LNCAP (cell line): ENCODE data around the gene ATXN2L.

Experiments used
- TF ChIP-seq, protein P1 (sequence below): fragments of 450-650 bp; IDR thresholded peaks from 2 replicates; pipeline ENCODE4 v1.5.1; 2017; ENCODE audit warnings: mild to moderate bottlenecking

ATXN2L gene

DNA sequence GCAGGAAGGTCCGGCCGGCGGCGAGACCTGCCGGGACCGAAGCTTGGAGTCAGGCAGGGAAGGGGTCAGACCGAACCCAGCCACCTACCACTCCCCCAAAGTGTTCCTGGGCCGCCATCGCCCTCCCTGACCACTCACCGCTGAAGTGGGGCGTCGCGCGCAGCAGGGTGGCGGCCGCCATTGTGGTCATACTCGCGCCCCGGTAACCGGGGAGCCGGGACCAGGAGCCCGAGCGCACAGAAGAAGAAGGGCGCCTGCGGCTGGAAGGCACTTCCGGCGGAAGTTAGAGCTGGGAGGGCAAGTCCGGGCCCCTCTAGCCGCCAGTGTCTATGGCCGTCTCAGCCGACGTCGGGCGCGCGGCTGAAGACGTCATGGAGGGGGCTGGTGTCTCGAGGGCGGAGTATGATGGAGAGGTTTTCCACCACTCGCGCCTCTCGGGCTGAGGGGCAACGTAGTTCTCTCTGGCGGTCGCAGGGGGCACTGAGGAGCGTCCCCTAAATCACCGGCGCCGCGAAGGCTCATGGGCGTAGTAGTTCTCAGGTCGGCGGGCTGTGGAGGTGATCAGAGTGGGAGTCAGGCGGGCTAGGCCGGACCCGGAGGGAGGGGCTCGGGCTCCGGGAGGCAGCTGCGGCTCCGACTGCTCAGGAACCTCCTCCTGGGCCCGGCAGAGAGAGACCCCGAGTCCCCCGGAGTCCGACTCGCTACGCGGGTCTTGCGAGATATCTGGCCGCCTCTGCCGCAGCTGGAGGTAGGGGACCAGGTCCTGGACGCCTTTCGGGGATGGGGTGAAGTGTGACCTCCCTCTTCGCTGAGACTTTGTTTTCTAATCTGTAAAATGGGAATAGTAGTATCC lies 23.5 kb downstream of the ATXN2L start, which contains the start of gene TUFM:
TSS of gene TUFM (minus strand) at position 269 of the 853 bp plus-strand sequence. CDS start at position 190, 79 bp downstream.
- TF ChIP-seq, protein P1, sequence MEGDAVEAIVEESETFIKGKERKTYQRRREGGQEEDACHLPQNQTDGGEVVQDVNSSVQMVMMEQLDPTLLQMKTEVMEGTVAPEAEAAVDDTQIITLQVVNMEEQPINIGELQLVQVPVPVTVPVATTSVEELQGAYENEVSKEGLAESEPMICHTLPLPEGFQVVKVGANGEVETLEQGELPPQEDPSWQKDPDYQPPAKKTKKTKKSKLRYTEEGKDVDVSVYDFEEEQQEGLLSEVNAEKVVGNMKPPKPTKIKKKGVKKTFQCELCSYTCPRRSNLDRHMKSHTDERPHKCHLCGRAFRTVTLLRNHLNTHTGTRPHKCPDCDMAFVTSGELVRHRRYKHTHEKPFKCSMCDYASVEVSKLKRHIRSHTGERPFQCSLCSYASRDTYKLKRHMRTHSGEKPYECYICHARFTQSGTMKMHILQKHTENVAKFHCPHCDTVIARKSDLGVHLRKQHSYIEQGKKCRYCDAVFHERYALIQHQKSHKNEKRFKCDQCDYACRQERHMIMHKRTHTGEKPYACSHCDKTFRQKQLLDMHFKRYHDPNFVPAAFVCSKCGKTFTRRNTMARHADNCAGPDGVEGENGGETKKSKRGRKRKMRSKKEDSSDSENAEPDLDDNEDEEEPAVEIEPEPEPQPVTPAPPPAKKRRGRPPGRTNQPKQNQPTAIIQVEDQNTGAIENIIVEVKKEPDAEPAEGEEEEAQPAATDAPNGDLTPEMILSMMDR: peak; percentile 46

DNA sequence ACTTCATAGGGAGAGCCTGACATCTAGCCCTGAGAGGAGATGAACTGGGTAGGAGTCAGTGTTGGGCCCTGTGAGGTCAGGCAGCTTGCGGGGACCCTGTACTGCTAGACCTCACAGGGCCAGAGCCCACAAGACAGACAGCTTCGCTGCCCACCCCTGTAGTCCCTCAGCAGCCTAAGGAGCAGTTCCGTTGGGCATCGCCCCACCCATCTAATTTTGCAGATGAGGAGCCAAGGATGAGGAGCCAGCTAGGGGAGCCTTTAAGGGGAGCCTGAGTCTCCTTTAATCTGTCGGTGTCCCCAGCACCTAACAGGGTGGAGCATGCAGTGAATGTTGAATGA lies 24.1 kb downstream of the ATXN2L start:
- TF ChIP-seq, protein P1: no peak

DNA sequence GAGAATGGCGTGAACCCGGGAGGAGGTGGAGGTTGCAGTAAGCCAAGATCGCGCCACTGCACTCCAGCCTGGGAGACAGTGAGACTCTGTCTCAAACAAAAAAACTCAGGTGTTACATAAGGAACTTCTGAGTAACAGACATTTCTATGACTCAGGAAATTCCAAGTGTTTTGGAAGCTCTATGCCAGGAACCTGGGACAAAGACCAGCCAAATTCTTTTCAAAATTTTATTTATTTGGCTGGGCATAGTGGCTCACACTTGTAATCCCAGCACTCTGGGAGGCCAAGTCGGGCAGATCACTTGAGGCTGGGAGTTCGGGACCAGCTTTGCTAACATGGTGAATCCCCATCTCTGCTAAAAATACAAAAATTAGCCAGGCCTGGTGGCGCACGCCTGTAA lies 35.6 kb downstream of the ATXN2L start:
- TF ChIP-seq, protein P1: no peak

DNA sequence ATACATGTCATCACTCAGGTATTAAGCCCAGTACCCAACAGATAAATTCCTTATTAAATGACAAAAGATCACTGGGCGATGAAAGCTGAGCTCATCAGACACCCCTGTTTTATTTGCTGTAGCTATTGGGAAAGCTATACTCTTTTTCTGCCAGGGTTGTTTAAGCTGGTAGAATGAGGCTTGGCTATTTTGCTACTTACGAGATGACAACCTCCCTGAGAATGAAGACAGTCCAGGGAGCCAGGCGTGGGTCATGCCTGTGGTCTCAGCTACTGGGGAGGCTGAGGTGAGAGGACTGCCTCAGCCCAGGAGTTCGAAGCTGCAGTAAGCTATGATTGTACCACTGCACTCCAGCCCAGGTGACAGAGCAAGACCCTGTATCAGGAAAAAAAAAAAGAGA lies 36.5 kb downstream of the ATXN2L start:
- TF ChIP-seq, protein P1: no peak

DNA sequence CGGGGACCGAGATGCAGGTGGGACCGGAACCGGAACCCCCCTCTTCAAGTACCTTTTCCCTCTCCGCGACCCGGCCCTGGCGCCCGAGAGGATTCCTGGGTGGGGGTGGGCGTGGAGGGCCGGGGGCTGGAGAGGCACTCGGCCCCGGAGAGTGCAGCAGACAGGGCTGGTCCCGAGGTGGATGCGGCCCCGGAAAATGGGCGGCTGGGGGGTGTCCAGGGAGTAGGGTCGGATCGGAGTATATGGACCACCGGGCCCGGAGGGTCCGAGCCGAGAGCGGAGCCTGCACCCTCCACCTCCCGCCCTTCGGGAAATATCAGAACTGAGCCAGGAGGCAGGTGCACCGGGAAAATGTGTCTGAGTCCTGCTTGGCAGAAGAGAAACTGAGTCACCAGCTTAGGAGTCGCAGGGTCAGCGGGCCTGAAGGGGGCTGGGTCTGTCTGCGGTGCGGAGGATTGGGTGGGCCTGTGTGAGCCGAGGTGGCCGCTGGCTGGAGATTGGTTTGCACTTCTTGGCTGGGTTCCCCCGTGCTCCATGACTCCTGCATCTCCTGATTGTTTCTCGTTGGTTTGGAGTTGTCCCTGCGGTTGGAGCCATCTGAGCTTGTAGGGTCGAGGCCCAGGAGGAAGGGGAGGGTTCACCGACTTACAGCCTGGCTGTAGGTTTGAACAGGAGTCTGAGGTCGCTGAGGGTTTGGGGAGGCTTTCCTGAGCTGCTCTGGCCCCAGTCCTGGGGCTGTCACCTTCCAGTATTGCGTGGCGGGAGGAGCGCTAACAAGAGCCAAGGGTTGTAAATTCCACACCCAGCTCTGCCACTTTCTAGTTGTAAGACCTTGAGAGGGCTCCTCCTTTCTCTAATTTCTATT lies 41.4 kb downstream of the ATXN2L start:
- TF ChIP-seq, protein P1: no peak

DNA sequence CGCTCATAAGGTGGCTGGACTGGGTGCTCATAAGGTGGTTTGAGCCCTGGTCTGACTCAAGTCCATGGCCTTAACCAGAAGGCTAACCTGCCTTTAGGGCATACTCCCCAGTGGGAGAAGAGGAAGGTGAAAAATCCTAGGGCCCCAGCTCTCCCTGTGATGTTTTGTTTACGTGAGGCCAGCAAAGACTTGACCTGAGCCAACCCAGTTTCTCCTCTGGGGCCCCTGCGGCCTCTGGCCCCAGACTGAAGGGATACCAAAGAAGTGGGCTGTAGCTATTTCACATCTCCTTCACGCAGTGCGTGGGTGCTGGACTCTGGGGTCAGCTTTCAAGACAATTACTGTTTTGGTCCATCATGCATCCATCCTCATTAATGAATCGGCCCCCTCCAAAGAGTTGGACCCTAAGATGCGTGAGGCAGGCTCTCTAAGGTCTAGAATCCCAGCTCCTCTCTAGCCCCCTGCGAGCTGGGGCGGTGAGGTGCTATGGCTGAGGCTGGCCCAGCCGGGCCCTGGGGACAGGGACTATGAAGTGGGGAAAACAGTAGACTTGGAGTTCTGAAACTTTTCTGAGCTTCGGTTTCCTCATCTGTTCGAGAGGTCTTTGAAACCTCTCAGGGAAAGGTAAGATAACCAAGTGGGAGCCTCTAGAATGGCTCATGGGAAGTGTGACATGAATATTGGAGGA lies 42.3 kb downstream of the ATXN2L start:
- TF ChIP-seq, protein P1: no peak

DNA sequence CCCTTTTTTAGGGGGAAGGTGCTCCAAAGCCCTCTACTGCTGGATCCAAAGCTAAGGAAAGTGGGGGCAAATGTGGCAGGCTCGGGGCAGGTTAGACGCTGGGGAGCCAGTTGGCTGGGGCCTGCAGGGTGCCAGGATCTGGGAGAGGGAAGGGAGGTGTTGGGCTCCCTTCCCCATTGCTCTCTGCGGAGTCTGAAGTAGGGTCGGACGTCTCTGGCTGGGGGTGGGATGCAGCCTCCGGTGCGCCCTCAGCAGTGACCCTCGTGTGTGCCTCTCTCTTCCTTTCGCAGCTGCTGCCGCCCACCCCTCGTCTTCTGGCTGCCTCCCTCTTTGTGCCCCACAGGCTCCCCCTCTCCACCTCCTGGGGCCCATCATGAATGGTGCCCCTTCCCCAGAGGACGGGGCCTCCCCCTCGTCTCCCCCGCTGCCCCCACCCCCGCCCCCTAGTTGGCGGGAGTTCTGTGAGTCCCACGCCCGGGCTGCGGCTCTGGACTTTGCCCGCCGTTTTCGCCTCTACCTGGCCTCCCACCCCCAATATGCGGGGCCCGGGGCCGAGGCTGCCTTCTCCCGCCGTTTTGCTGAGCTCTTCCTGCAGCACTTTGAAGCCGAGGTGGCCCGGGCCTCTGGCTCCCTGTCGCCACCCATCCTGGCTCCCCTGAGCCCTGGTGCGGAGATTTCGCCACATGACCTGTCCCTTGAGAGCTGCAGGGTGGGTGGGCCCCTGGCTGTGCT lies 43.1 kb downstream of the ATXN2L start:
- TF ChIP-seq, protein P1: no peak
